ENCODE measurements around the gene HELQ. TPM values are rescaled to one million over a fixed set of nuclear protein-coding genes. Genes with fewer than 3 reads are reported as not detected.

The HELQ gene
- total RNA-seq, 1 donor from 2014 or later, result 16.9 TPM

- ATAC-seq, result no peak
- no peaks in the 10 kb centered on the region for H3K4me1 ChIP-seq
- DNase-seq, result no peak
- no peaks in the 10 kb centered on the region for H3K27me3 ChIP-seq
- no peaks in the 10 kb centered on the region for H3K36me3 ChIP-seq
- H3K9me3 ChIP-seq, result no peaks in the 10 kb centered on the region
- intact Hi-C loops (cut with DNase I), result no loop called here
- no peak overlapping the region for H3K4me3 ChIP-seq
- no peak overlapping the region for H3K27ac ChIP-seq
- no peak for TF ChIP-seq CTCF (IDR thresholded peaks at IDR 0.05)
Measured at GRCh38 chr4:83378419-83378818, 77.2 kb downstream of the HELQ start.

- intact Hi-C loops (cut with DNase I), result no loop called here
- no peak overlapping the region for H3K27ac ChIP-seq
Measured at GRCh38 chr4:83372931-83373330, 82.7 kb downstream of the HELQ start.

GRCh38 chr4:83371936-83372335 lies 83.7 kb downstream of the HELQ start:
- Histone ChIP-seq H3K27ac (no peak overlapping the region), H3K36me3 (no peaks in the 10 kb centered on the region), H3K4me3 (no peak overlapping the region), H3K4me1 (no peaks in the 10 kb centered on the region), H3K27me3 (no peaks in the 10 kb centered on the region), H3K9me3 (no peaks in the 10 kb centered on the region)
- TF ChIP-seq CTCF (IDR thresholded peaks at IDR 0.05), result no peak
- DNase-seq (no peak), ATAC-seq (no peak)
- intact Hi-C loops (cut with DNase I), result no loop called here

More at GRCh38 chr4:83372931-83373330, 82.7 kb downstream of the HELQ start:
- DNase-seq (no peak), ATAC-seq (no peak)
- no peaks in the 10 kb centered on the region for H3K27me3 ChIP-seq
- no peaks in the 10 kb centered on the region for H3K9me3 ChIP-seq
- no peaks in the 10 kb centered on the region for H3K36me3 ChIP-seq
- no peaks in the 10 kb centered on the region for H3K4me1 ChIP-seq
- no peak overlapping the region for H3K4me3 ChIP-seq
- no peak for TF ChIP-seq CTCF (IDR thresholded peaks at IDR 0.05)

- Histone ChIP-seq H3K9me3 (no peaks in the 10 kb centered on the region), H3K36me3 (no peaks in the 10 kb centered on the region), H3K4me1 (no peaks in the 10 kb centered on the region), H3K27me3 (no peaks in the 10 kb centered on the region), H3K4me3 (no peak overlapping the region), H3K27ac (no peak overlapping the region)
- TF ChIP-seq CTCF (IDR thresholded peaks at IDR 0.05), result no peak
- intact Hi-C loops (cut with DNase I), result no loop called here
- no peak for ATAC-seq
- DNase-seq, result no peak
Measured at GRCh38 chr4:83371235-83371634, 84.4 kb downstream of the HELQ start.

- no peaks in the 10 kb centered on the region for H3K4me1 ChIP-seq
- no peak for TF ChIP-seq CTCF (IDR thresholded peaks at IDR 0.05)
- peak; percentile 29 for ATAC-seq
- H3K4me3 ChIP-seq, result no peak overlapping the region
- no peaks in the 10 kb centered on the region for H3K9me3 ChIP-seq
- no peaks in the 10 kb centered on the region for H3K27me3 ChIP-seq
- intact Hi-C loops (cut with DNase I), result no loop called here
- no peak overlapping the region for H3K27ac ChIP-seq
- no peak for DNase-seq
- H3K36me3 ChIP-seq, result no peaks in the 10 kb centered on the region
Measured at GRCh38 chr4:83370640-83370906, 85.0 kb downstream of the HELQ start.

GRCh38 chr4:83369831-83370639 lies 85.6 kb downstream of the HELQ start:
- H3K4me1 ChIP-seq, result no peaks in the 10 kb centered on the region
- H3K4me3 ChIP-seq, result no peak overlapping the region
- H3K27me3 ChIP-seq, result no peaks in the 10 kb centered on the region
- no peak for DNase-seq
- no peaks in the 10 kb centered on the region for H3K9me3 ChIP-seq
- intact Hi-C loops (cut with DNase I), result no loop called here
- H3K27ac ChIP-seq, result no peak overlapping the region
- TF ChIP-seq CTCF (IDR thresholded peaks at IDR 0.05), result no peak
- H3K36me3 ChIP-seq, result no peaks in the 10 kb centered on the region
- ATAC-seq, result peak; percentile 78

All from upper lobe of right lung (tissue), 1 donor.